Endothelial cell of umbilical vein (primary cell): ENCODE measurements around the gene CNIH4. TPM values are rescaled to one million over a fixed set of nuclear protein-coding genes. Genes with fewer than 3 reads are reported as not detected.
"Not testable (repeated sequence)": the region's sequence is repeated elsewhere in the genome, so short reads cannot be mapped to it uniquely, and the experiment has no call there.

Source experiments
- BruUV-seq: library from RNA; stranded (reverse); fragments of 400-500 nt; replicated peaks from 2 replicates; lab custom pipeline; 2021; lab: Mats Ljungman, UMichigan
- CTCF ChIA-PET: fragments of 300-600, 350-600 bp; sonication (Branson Sonifier 250); formaldehyde crosslinking; loops from one replicate; lab custom pipeline; 2021; ENCODE audit warnings: antibody characterized with exemption, inconsistent platforms; lab: Charles Lee
- POLR2A ChIA-PET: fragments of 300-600, 350-600 bp; sonication (Branson Sonifier 250); formaldehyde crosslinking; loops from one replicate; lab custom pipeline; 2021; ENCODE audit warnings: antibody characterized with exemption, inconsistent platforms; lab: Charles Lee
- DNase-seq: peaks from one replicate; pipeline ENCODE4 v3.0.0-alpha.2; 2011; ENCODE audit warnings: low read depth, low spot score
- FAIRE-seq: peaks from 2 replicates; lab custom pipeline; 2011; peaks lifted over from hg19 to GRCh38; lab: Jason Lieb, UNC
- H2AFZ ChIP-seq: 2 replicates; pipeline ENCODE4 v1.6.0; 2012; ENCODE audit warnings: low read depth, low read length, control low read depth, inconsistent platforms
- H3K27ac ChIP-seq: 2 replicates; pipeline ENCODE4 v1.5.1; 2011; ENCODE audit warnings: low read depth, mild to moderate bottlenecking, control low read depth, low read length, moderate library complexity; ENCODE audit not compliant: insufficient read depth
- H3K27me3 ChIP-seq, 2 experiments: 2 replicates each; pipeline versions ENCODE4 v1.6.0 to v1.6.1; 2011; ENCODE audit warnings: low read length in 2 of 2, mixed read lengths in 1 of 2; ENCODE audit not compliant: control insufficient read depth in 2 of 2, insufficient read depth in 2 of 2
- H3K36me3 ChIP-seq, 2 experiments: 2 replicates in 1 of 2; 3 replicates in 1 of 2; pipeline ENCODE4 v1.5.1; 2011; ENCODE audit warnings: low read length in 2 of 2, mild to moderate bottlenecking in 1 of 2, moderate library complexity in 1 of 2; ENCODE audit not compliant: control insufficient read depth in 2 of 2, insufficient read depth in 2 of 2; ENCODE audit errors: extremely low read depth in 1 of 2
- H3K4me1 ChIP-seq: 3 replicates; pipeline ENCODE4 v1.5.1; 2011; ENCODE audit warnings: mild to moderate bottlenecking, low read length; ENCODE audit not compliant: control insufficient read depth, insufficient read depth; ENCODE audit errors: extremely low read depth
- H3K4me2 ChIP-seq: 2 replicates; pipeline ENCODE4 v1.6.1; 2011; ENCODE audit warnings: low read length, control low read depth, mixed read lengths; ENCODE audit not compliant: insufficient read depth
- H3K4me3 ChIP-seq, 3 experiments: fragments of 200-600 bp in 1 of 3; sonication (generic), shearing (Covaris generic) in 1 of 3; replicated peaks in 1 of 3; 2 replicates each; pipeline ENCODE4 v1.5.1; 2011 to 2016; ENCODE audit warnings: control low read depth in 3 of 3, low read length in 3 of 3, mild to moderate bottlenecking in 2 of 3, inconsistent platforms in 1 of 3, low read depth in 1 of 3, moderate library complexity in 1 of 3; ENCODE audit not compliant: insufficient read depth in 1 of 3
- H3K79me2 ChIP-seq: 2 replicates; pipeline ENCODE4 v1.6.0; 2012; ENCODE audit warnings: low read length, inconsistent platforms; ENCODE audit not compliant: control insufficient read depth, insufficient read depth
- H3K9ac ChIP-seq: replicated peaks from 2 replicates; pipeline ENCODE3; 2011; ENCODE audit warnings: low read length, control low read depth; ENCODE audit not compliant: insufficient read depth; ENCODE audit errors: extremely low read depth
- H3K9me1 ChIP-seq: replicated peaks from 3 replicates; pipeline ENCODE4 v1.6.0; 2011; ENCODE audit warnings: mild to moderate bottlenecking, low read length; ENCODE audit not compliant: control insufficient read depth, insufficient read depth; ENCODE audit errors: extremely low read depth
- H3K9me3 ChIP-seq: replicated peaks from 2 replicates; pipeline ENCODE4 v1.5.1; 2012; ENCODE audit warnings: low read length, inconsistent platforms; ENCODE audit not compliant: control insufficient read depth, insufficient read depth
- H4K20me1 ChIP-seq: replicated peaks from 2 replicates; pipeline ENCODE3; 2011; ENCODE audit warnings: mild to moderate bottlenecking, low read length; ENCODE audit not compliant: control insufficient read depth, insufficient read depth; ENCODE audit errors: extremely low read depth
- FOS ChIP-seq: IDR thresholded peaks from 2 replicates; pipeline ENCODE4 v1.6.1; 2011; ENCODE audit warnings: mild to moderate bottlenecking, low read length, moderate library complexity, borderline replicate concordance; ENCODE audit not compliant: insufficient read depth
- GATA2 ChIP-seq: IDR thresholded peaks from 2 replicates; pipeline ENCODE4 v1.7.0; 2011; ENCODE audit warnings: low read depth, mild to moderate bottlenecking, moderate library complexity, mixed read lengths, low read length; ENCODE audit not compliant: insufficient read length, insufficient read depth
- MAX ChIP-seq: IDR thresholded peaks from 2 replicates; pipeline ENCODE4 v1.6.1; 2011; ENCODE audit not compliant: insufficient read depth, insufficient read length
- dilution Hi-C: fragments of 300-500 bp; cut with MboI; formaldehyde crosslinking; loops from one replicate; pipeline ENCODE4 v1.15.0; 2019; ENCODE audit warnings: low sequenced_read_pairs; ENCODE audit not compliant: extremely low pct_ligation_motif_present
- intact Hi-C: fragments of 100-400 bp; cut with micrococcal nuclease; formaldehyde crosslinking; loops from one replicate; pipeline ENCODE4 v1.10.0; 2022
- polyA plus RNA-seq, 4 experiments: library from polyadenylated mRNA; depleted of rRNA in 3 of 4; stranded (reverse) in 3 of 4; unstranded in 1 of 4; fragments of >200 nt; gene quantifications; 2 replicates each; pipeline versions ENCODE4 v1.2.1 to v1.2.3, GENCODE V29; 2011 to 2012; ENCODE audit warnings: missing spikeins in 1 of 4
- total RNA-seq: library from RNA; stranded (reverse); gene quantifications from 2 replicates; pipeline ENCODE4 v1.2.3, GENCODE V29; 2021

The CNIH4 gene
- total and polyA plus RNA-seq, 2 donors (not counting 3 experiments of a cell fraction or from before 2014, with no cell fraction given), result 74.9 to 118 TPM

- CTCF ChIA-PET, result no interaction called here
- FAIRE-seq, result no peak
These were observed 63.4 kb downstream of the CNIH4 start for GRCh38 chr1:224420106-224420505.

GRCh38 chr1:224425279-224425884 lies 68.7 kb downstream of the CNIH4 start:
- CTCF ChIA-PET, result interaction anchor here (1.1 to 1.4 kb wide), 2 partner anchors 32 to 729 kb away, joined by 3 to 6 read pairs; no protein-coding TSS in a partner anchor
- no TSS peak for BruUV-seq
- dilution Hi-C loops, result no loop called here

More at GRCh38 chr1:224420106-224420505, 63.4 kb downstream of the CNIH4 start:
- no peaks in the 10 kb centered on the region for H3K27me3 ChIP-seq
- POLR2A ChIA-PET, result no interaction called here
- H3K9ac ChIP-seq, result no peak overlapping the region
- H3K9me1 ChIP-seq, result no peaks in the 10 kb centered on the region
- no peaks in the 10 kb centered on the region for H4K20me1 ChIP-seq
- H2AFZ ChIP-seq, result no peak overlapping the region
- no peak overlapping the region for H3K4me2 ChIP-seq
- no peak for DNase-seq
- intact Hi-C loops (no loop called here), dilution Hi-C loops (no loop called here)
- no peak overlapping the region for H3K27ac ChIP-seq
- no peaks in the 10 kb centered on the region for H3K4me1 ChIP-seq
- TF ChIP-seq MAX, result no peak
- no TSS peak for BruUV-seq
- H3K79me2 ChIP-seq, result peaks cover 11% of the 10 kb centered on the region
- H3K4me3 ChIP-seq, result no peak overlapping the region
- H3K36me3 ChIP-seq, result peaks cover 27 to 45% of the 10 kb centered on the region in 2 experiments
- no peaks in the 10 kb centered on the region for H3K9me3 ChIP-seq

GRCh38 chr1:224426869-224427268 lies 70.2 kb downstream of the CNIH4 start:
- intact Hi-C loops, result loop anchor here (1.0 kb wide), 1 partner anchor 30 kb away; no protein-coding TSS in a partner anchor
- Histone ChIP-seq H3K4me1 (peaks cover 39% of the 10 kb centered on the region), H3K36me3 (peaks cover 12 to 28% of the 10 kb centered on the region in 2 experiments), H3K27ac (peak overlapping the region; percentile 5), H3K79me2 (peaks cover 50% of the 10 kb centered on the region)
- POLR2A ChIA-PET, H3K9me3 ChIP-seq, H3K9ac ChIP-seq, H4K20me1 ChIP-seq, H3K4me3 ChIP-seq, H2AFZ ChIP-seq, FAIRE-seq, H3K27me3 ChIP-seq, H3K9me1 ChIP-seq, dilution Hi-C loops, H3K4me2 ChIP-seq, BruUV-seq, DNase-seq: not testable (repeated sequence)
- CTCF ChIA-PET, result interaction anchor here (1.5 to 3.3 kb wide), 3 partner anchors 30 to 496 kb away, joined by 3 to 26 read pairs (median 5); no protein-coding TSS in a partner anchor

More at GRCh38 chr1:224425279-224425884, 68.7 kb downstream of the CNIH4 start:
- Histone ChIP-seq H3K27ac (no peak overlapping the region), H2AFZ (no peak overlapping the region), H3K27me3 (no peaks in the 10 kb centered on the region), H4K20me1 (peaks cover 3% of the 10 kb centered on the region), H3K79me2 (peaks cover 43% of the 10 kb centered on the region), H3K9ac (no peak overlapping the region), H3K9me1 (no peaks in the 10 kb centered on the region), H3K36me3 (peaks cover 17 to 38% of the 10 kb centered on the region in 2 experiments), H3K4me2 (no peak overlapping the region), H3K4me3 (no peak overlapping the region), H3K9me3 (no peaks in the 10 kb centered on the region), H3K4me1 (peaks cover 24% of the 10 kb centered on the region)
- TF ChIP-seq GATA2 (no peak), FOS (no peak)
- intact Hi-C loops, result no loop called here
- DNase-seq, result no peak
- no peak for FAIRE-seq
- POLR2A ChIA-PET, result no interaction called here
